HG03060 (cell line): ENCODE results near the gene SUSD6.

Experiments used
- ATAC-seq: cut with Tn5 transposase; IDR thresholded peaks from one replicate; pipeline ENCODE4 v1.9.1; 2021; ENCODE audit warnings: low read depth, moderate number of reproducible peaks; ENCODE audit not compliant: unreplicated experiment

The SUSD6 gene

DNA sequence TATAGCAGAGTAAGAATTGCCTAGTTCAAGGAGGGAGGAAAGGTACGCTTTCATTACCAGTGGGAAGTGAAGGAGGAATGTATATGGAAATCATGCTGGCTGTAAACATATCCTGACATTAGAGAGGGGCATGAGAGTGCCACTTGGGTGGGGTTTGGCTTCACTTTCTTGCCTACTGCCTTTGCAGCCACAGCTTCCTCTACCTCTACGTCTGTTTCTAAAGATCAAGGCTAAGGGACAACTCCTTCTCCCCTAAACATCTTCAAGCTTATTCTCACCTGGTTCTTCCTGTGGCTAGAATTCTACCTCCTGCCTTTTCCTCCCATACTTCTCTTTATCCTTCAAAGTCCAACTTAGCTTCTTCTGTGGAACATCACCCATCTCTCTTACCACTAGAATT, 58.0 kb downstream of the SUSD6 start:
- ATAC-seq, result no peak

DNA sequence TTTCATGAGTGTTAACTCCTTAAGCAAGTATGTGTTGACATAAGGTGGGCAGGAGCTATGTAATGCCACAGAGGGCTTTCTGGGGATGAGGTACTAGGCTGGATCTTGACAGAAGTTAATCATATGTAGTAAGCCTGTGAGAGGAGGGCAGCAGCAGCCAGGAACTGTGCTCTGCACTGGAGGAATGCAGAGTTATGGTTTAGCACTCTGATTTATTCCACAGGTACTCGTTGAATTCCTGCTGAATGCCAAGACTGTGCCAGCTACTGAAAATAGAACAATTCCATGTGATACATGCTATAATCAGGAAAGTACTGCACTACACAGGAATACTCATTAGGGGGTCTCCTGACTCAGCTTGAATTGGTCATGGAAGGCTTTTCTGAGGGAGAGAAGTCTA, 58.7 kb downstream of the SUSD6 start:
- ATAC-seq, result no peak

GRCh38 chr14:69671365-69672030, 60.1 kb downstream of the SUSD6 start:
- no peak for ATAC-seq

DNA sequence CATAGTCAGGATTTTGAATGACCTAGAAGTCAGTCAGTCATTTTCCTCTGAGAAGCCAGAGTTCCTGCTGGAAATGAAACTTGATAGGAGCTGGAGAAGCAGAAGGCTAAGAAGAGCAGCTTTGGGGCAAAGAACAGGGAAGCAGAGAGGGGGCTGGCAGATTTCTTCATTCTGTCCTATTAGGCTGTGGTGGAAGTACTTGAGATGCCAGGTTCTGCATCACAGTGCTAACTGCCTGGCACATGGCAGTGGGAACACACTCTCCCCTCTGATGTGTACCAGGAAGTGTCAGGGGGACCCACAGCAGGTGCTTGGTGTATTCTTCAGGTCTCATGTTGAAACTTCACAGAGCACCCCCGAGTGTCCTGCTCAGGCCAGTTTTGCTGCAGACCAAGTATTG, 61.0 kb downstream of the SUSD6 start:
- ATAC-seq, result no peak

- ATAC-seq, result no peak
Observed at GRCh38 chr14:69673104-69673503, 61.7 kb downstream of the SUSD6 start.

GRCh38 chr14:69673578-69674305, 62.3 kb downstream of the SUSD6 start:
- no peak for ATAC-seq

DNA sequence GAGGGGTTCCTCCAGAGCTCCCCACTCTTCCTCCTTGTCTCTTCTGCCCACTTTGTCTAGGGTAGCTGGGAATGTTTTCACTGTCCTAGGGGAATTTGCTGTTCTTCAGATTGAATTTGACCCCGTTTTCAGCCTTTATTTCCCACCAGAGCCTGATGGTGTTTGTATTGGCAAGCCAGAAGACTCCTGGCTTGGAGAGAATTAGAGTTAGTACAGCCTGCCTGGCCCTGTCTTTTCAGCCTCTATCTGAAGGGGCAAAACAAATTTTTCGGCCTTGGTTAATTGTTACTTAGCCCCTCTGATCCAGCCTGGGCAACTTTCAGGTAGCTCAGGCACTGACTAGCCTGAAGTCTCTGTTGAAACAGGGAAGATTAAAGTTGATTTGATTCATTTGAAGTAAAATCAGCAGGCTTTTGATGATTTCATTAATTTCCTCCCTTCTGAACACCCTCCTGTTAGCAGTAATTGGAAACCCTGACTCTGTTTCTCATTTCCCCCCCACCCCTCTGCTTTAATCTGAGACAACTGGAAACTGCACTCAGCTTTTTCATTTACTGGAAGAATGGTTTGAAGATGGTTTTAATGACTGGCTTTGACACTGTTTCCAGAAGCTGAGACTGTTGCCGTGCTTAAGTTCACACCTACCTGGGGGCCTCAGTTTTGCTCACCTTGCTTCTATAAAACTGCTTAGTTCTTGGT, 63.3 kb downstream of the SUSD6 start:
- ATAC-seq, result no peak

DNA sequence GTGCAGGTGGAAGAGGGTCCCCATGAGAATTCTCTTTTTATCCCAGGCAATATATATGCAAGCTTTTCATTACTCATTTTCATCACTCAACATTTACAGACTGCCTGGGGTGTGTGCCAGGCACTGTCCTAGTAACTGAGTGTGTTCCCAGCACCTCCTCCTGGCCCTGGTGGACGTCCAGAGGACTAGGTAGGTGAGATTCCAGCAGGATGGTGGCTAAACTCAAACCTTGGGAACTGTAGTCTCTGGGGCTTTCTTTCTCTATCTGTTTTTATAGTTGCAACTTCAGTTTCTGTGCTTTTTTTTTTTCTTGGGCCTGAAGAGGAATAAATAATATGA, 63.8 kb downstream of the SUSD6 start:
- no peak for ATAC-seq

- ATAC-seq, result no peak
Observed at GRCh38 chr14:69675877-69676416, 64.6 kb downstream of the SUSD6 start.

DNA sequence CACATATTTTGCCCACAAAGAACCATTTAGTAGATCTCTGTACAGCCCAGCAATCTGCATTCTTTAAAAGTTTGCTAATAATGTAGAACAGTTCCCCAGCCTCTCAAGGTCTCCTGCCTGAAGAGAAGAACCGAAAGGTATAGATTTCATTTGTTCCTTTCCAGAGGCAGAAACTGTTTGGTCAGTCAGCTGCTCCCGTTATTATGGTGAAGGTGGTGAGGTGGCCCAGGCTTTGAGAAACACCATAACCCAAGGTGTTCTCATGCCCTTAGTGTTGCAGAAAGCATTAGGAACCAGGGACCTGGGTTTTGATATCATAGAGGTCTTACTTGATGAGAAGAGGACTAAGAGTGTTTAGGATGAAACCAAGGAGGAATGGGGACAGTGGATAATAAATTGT, 65.3 kb downstream of the SUSD6 start:
- ATAC-seq, result no peak

DNA sequence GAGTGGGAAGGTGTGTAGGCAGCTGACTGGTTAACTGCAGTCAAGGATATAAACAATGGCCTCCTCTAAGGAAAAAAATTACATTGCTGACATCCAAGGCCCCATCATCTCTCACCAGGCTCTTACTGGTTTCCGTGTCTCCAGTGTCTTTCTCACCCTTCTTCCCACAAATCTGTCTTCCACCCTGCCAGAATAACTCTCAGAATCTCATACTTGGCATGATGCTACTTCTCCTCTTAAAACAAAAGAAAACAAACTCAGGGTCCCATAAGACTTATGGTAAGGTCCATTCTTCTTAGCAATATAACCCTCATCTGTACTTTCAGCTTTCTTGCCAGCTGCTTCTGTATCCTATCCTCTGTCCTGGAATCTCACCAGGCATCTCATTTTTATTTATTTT, 68.9 kb downstream of the SUSD6 start:
- no peak for ATAC-seq

DNA sequence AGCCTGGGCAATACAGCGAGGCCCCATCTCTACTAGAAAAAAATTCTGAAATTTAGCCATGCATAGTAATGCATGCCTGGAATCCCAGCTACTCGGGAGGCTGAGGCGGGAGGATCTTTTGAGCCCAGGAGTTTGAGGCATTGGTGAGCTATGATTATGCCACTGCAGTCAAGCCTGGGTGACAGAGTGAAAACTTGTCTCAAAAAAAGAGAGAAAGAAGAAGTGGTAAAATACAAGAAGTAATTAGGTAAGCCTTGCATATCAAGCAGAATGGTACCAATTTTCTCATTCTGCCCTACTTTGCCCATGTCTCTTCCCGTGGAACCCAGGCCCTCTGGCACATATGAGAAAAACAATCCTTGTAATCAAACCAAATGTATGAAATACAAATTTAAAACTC, 70.7 kb downstream of the SUSD6 start:
- ATAC-seq, result no peak

DNA sequence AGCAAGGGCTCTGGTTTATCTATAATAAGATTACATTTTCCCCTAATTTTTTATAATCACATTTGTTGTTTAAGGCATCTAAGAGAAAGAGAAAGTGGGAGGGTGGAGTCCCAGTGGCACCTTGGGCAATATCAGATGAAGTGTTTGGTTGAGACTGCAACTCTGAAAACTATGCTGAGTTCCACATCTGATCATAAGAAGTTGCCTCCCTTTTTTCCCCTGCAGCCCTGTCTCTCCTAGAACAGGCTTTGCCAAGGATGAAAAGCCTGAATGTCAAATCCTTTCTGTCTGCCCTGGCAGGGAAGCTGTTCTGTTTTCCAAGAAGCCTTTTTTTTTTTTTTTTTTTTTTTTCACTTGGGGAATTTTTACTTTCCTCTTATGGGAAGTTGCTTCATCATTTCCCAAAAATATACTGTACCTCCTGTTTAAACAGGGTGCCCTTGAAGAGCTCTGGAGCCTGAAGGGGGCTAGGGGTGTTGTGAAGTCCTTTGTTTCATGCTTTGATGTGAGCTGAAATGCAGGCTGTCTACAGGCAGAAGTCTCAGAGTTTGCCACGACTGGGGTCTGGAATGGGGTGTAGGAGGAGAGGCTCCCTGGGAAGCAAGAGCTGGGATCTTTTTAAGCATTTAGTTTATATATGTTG, 71.3 kb downstream of the SUSD6 start:
- no peak for ATAC-seq

GRCh38 chr14:69683971-69684370, 72.6 kb downstream of the SUSD6 start:
- no peak for ATAC-seq

- ATAC-seq, result no peak
Observed at GRCh38 chr14:69684461-69685217, 73.2 kb downstream of the SUSD6 start.

GRCh38 chr14:69685218-69685616, 73.8 kb downstream of the SUSD6 start:
- ATAC-seq, result no peak

DNA sequence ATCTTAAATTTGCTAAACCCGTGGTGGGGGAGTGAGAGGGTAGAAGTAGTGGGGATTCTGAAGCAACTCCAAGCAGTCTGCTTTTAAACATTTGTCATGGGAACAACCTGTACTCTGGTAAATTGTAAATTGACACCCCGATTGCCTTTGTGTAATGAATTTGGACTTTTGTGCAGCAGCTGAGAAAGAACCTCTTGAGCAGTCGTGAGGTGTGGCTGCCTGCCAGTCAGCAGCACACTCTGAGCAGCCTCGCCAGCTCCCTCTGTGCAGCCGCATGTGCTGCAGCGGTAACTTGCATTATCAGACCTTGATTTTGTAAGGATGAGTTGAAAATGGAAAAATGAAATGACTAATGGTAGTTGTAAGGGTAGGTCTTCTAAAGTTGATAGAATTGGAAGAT, 74.3 kb downstream of the SUSD6 start:
- ATAC-seq, result no peak

DNA sequence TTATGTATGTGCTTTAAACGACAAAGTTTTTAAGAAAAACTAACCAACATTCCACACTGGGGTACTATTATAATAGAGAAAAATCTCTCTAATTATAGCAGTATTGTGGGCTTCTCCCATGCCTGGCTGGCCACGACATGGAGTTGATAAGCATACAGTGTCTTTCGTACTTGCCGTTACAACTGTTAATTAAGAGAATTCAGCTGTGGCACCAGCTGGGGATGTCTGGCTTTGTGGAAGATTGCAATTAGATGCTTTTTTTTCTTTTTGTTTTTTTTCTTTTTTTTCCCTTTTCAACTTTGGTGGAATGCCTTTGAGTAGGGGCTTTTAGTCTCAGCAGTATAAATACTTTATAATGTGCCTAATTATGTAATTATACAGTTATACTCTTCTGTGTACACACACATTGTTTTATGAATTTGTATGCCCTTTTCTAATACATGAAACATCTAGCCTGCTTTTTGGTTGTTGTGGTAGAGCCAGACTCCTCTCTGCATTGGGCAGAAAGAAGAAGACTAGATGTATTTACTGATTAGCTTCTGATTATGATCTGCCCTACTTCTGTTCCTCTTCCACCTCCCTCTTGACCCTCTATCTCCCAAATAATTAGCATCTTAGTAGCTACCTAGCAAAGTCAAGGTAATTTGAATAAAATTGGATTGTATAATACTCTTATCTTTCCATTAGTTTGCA, 76.4 kb downstream of the SUSD6 start:
- no peak for ATAC-seq

GRCh38 chr14:69688299-69688649, 76.9 kb downstream of the SUSD6 start:
- ATAC-seq, result no peak

DNA sequence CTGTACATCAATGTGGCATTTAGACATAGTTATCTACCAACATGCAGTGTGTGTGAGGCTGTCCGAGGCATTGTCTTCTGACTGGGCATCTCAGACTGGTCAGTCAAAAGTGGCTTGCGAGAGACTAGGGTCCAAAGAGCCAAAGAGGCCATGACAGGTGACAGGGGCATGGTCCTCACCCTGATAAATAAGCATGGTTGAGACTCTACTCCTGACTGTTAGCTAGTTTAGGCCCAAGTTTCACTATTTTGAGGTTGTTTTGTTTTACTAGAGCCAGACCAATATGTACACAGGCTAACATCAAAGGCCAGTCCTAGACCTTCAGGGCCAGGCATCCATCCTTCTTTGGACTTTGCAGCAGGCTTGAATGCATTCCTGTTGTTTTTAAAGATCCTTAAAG, 78.6 kb downstream of the SUSD6 start:
- ATAC-seq, result no peak
